ENCODE results near the gene INHBB.
A peak's percentile ranks its signal among the peaks of the same experiment; 100 is the strongest.
"Not testable (repeated sequence)": the region's sequence is repeated elsewhere in the genome, so short reads cannot be mapped to it uniquely, and the experiment has no call there.

The INHBB gene

GRCh38 chr2:120346026-120346666 lies at the start of gene INHBB:
Gene INHBB, plus strand, starts transcription at chr2:120346136. Its CDS starts 53 bp downstream, at chr2:120346189.
- DNase-seq = no peak

GRCh38 chr2:120298173-120298835 lies 47.6 kb upstream of the INHBB start:
- DNase-seq = no peak

GRCh38 chr2:120299004-120299403 lies 46.9 kb upstream of the INHBB start:
- DNase-seq = no peak

GRCh38 chr2:120299561-120299960 lies 46.4 kb upstream of the INHBB start:
- DNase-seq = no peak

- no peak for DNase-seq
Observed at GRCh38 chr2:120300385-120300784, 45.6 kb upstream of the INHBB start.

GRCh38 chr2:120301284-120301683 lies 44.7 kb upstream of the INHBB start:
- DNase-seq = no peak

- DNase-seq = no peak
Observed at GRCh38 chr2:120302301-120302700, 43.6 kb upstream of the INHBB start.

- no peak for DNase-seq
Observed at GRCh38 chr2:120303177-120303576, 42.8 kb upstream of the INHBB start.

GRCh38 chr2:120305296-120305695 lies 40.6 kb upstream of the INHBB start:
- DNase-seq = no peak

GRCh38 chr2:120305937-120306490 lies 39.9 kb upstream of the INHBB start:
- no peak for DNase-seq

- no peak for DNase-seq
Observed at GRCh38 chr2:120307482-120307881, 38.5 kb upstream of the INHBB start.

- DNase-seq = peak; percentile 25
Observed at GRCh38 chr2:120308038-120308910, 37.7 kb upstream of the INHBB start.

- no peak for DNase-seq
Observed at GRCh38 chr2:120310136-120310535, 35.8 kb upstream of the INHBB start.

GRCh38 chr2:120310841-120311240 lies 35.1 kb upstream of the INHBB start:
- not testable (repeated sequence) for DNase-seq

GRCh38 chr2:120312076-120312475 lies 33.9 kb upstream of the INHBB start:
- DNase-seq = no peak

GRCh38 chr2:120312860-120313694 lies 32.9 kb upstream of the INHBB start:
- peak; percentile 88 for DNase-seq

- DNase-seq = no peak
Observed at GRCh38 chr2:120313695-120314615, 32.0 kb upstream of the INHBB start.

- peak; percentile 31 for DNase-seq
Observed at GRCh38 chr2:120314690-120315366, 31.1 kb upstream of the INHBB start.

GRCh38 chr2:120315367-120316033 lies 30.4 kb upstream of the INHBB start:
- DNase-seq = no peak

- no peak for DNase-seq
Observed at GRCh38 chr2:120316071-120316470, 29.9 kb upstream of the INHBB start.

Data from activated CD4-positive, alpha-beta T cell treated with anti-CD3 and anti-CD28 coated beads for 48 hours (primary cell).